K562 treated with DMSO at 1 percent for 12 hours (cell line): ENCODE measurements around the gene SYCE1L. TPM values are rescaled to one million over a fixed set of nuclear protein-coding genes. Genes with fewer than 3 reads are reported as not detected.

Experiments
- total RNA-seq: library from RNA; unstranded; fragments of 300-600 nt; gene quantifications from 2 replicates; pipeline ENCODE4 v1.2.3, GENCODE V29; 2022; ENCODE audit not compliant: insufficient read depth

SYCE1L gene
- 1.2 and 1.4 TPM in 2 replicates for total RNA-seq

GRCh38 chr16:77199211-77199610 lies at the start of gene SYCE1L:
TSS of gene SYCE1L (plus strand) at chr16:77199408. CDS start at chr16:77199452, 44 bp downstream.

DNA sequence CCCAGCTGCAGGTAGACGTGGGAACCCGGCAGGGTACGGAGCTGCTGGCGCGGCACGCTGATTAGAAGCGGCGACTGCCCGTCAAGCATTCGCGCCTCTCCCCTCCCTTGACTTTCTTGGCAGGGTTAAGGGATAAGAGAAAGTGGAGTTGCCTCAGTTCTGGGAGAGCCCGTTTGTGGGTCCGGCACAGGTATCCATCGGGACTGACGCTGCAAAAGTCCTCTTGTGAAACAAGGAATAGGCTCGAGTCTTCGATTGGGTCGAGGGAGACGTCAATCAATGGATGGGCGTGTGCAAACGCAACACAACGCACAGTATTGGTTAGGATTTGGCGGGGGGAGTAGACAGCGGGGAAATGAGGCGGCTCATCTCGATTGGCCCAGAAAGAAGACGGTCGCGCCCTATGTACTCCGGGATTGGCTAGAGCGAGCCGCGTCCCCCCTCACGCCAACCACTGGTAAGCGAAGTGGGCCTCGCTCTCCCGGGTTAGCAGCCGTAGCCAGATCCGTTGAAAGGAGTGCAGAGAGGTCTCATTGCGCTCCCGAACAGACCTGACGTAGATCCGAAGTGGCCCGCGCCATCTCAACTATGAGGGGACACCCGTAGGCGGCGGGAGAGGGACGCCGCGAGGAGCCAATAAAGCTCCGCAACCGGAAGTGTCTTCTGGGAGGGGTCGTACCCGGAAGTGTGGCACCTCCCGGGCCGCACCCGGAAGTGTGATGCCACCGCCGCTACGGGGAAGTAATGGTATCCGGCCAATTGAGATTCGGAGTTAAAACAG lies 8.5 kb upstream of the SYCE1L start, which contains the start of gene MON1B:
Gene MON1B (plus strand): TSS at position 713 of the 781 bp plus-strand sequence. CDS start 296 bp downstream, outside the sequence.

Other genes with a start within 250 kb of the SYCE1L start
- gene MON1B, start 8.2 kb upstream of the SYCE1L start, total RNA-seq, result 11.7 and 40.3 TPM in 2 replicates
- not detected in 2 replicates for gene ADAMTS18, start 235.6 kb downstream of the SYCE1L start, total RNA-seq